Astrocyte (in vitro differentiated cells and primary cell): ENCODE results near the gene ANKRD11. TPM values are rescaled to one million over a fixed set of nuclear protein-coding genes. Genes with fewer than 3 reads are reported as not detected.

ENCODE experiments used
- DNase-seq: peaks from one replicate; pipeline ENCODE4 v3.0.0-alpha.2; 2010; ENCODE audit warnings: low read depth
- FAIRE-seq: peaks from 2 replicates; lab custom pipeline; 2011; peaks lifted over from hg19 to GRCh38; lab: Jason Lieb, UNC
- H2AFZ ChIP-seq: 2 replicates; pipeline ENCODE4 v1.6.0; 2012; ENCODE audit warnings: low read depth, low read length, inconsistent platforms
- H3K27ac ChIP-seq: 2 replicates; pipeline ENCODE4 v1.5.1; 2011; ENCODE audit warnings: low read depth, low read length, inconsistent platforms
- H3K27me3 ChIP-seq: 2 replicates; pipeline ENCODE4 v1.6.0; 2011; ENCODE audit warnings: low read length, inconsistent platforms; ENCODE audit not compliant: insufficient read depth
- H3K36me3 ChIP-seq: 2 replicates; pipeline ENCODE4 v1.5.1; 2011; ENCODE audit warnings: low read length, inconsistent platforms; ENCODE audit not compliant: insufficient read depth
- H3K4me1 ChIP-seq: 2 replicates; pipeline ENCODE4 v1.5.1; 2011; ENCODE audit warnings: low read length, inconsistent platforms; ENCODE audit not compliant: insufficient read depth
- H3K4me2 ChIP-seq: 2 replicates; pipeline ENCODE4 v1.6.0; 2012; ENCODE audit warnings: low read length, inconsistent platforms
- H3K4me3 ChIP-seq: 2 replicates; pipeline ENCODE4 v1.5.1; 2011; ENCODE audit warnings: low read depth, mild to moderate bottlenecking, low read length, inconsistent platforms; ENCODE audit not compliant: insufficient read depth
- H3K79me2 ChIP-seq: 2 replicates; pipeline ENCODE4 v1.6.0; 2012; ENCODE audit warnings: mild to moderate bottlenecking, low read length, inconsistent platforms; ENCODE audit not compliant: insufficient read depth
- H3K9ac ChIP-seq: 2 replicates; pipeline ENCODE4 v1.6.0; 2012; ENCODE audit warnings: mild to moderate bottlenecking, low read length, inconsistent platforms
- H3K9me3 ChIP-seq: 2 replicates; pipeline ENCODE4 v1.5.1; 2012; ENCODE audit warnings: low read depth, mild to moderate bottlenecking, low read length, inconsistent platforms; ENCODE audit not compliant: insufficient read depth
- H4K20me1 ChIP-seq: 2 replicates; pipeline ENCODE4 v1.6.0; 2012; ENCODE audit warnings: low read length, inconsistent platforms; ENCODE audit not compliant: insufficient read depth
- H3K27ac Mint-ChIP-seq: one replicate; pipeline ENCODE4 v1.8.0; 2021; ENCODE audit warnings: mild to moderate bottlenecking, mixed read lengths; ENCODE audit not compliant: unreplicated experiment
- H3K27me3 Mint-ChIP-seq: one replicate; pipeline ENCODE4 v1.8.0; 2021; ENCODE audit warnings: low read depth, mixed read lengths; ENCODE audit not compliant: unreplicated experiment
- H3K36me3 Mint-ChIP-seq: one replicate; pipeline ENCODE4 v1.8.0; 2021; ENCODE audit warnings: low read depth, mixed read lengths; ENCODE audit not compliant: unreplicated experiment
- H3K4me1 Mint-ChIP-seq: one replicate; pipeline ENCODE4 v1.8.0; 2021; ENCODE audit warnings: low read depth, mixed read lengths; ENCODE audit not compliant: unreplicated experiment
- H3K4me3 Mint-ChIP-seq: one replicate; pipeline ENCODE4 v1.8.0; 2021; ENCODE audit warnings: mild to moderate bottlenecking, moderate library complexity, mixed read lengths; ENCODE audit not compliant: unreplicated experiment
- H3K9me3 Mint-ChIP-seq: one replicate; pipeline ENCODE4 v1.8.0; 2021; ENCODE audit warnings: mild to moderate bottlenecking, mixed read lengths; ENCODE audit not compliant: unreplicated experiment
- EZH2 ChIP-seq: IDR thresholded peaks from 2 replicates; pipeline ENCODE4 v1.6.1; 2012; ENCODE audit warnings: mild to moderate bottlenecking, low read length, inconsistent platforms; ENCODE audit not compliant: insufficient read depth
- total RNA-seq: library from RNA; stranded (reverse); gene quantifications from 2 replicates; pipeline ENCODE4 v1.2.1, GENCODE V29; 2021
- TF ChIP-seq, protein P1 (sequence below): IDR thresholded peaks from 2 replicates; pipeline ENCODE4 v1.5.1; 2011; ENCODE audit warnings: low read depth, mild to moderate bottlenecking, inconsistent platforms, low read length, moderate library complexity; ENCODE audit not compliant: insufficient read depth

The ANKRD11 gene
- total RNA-seq, 1 donor from 2014 or later, result 213 TPM

DNA sequence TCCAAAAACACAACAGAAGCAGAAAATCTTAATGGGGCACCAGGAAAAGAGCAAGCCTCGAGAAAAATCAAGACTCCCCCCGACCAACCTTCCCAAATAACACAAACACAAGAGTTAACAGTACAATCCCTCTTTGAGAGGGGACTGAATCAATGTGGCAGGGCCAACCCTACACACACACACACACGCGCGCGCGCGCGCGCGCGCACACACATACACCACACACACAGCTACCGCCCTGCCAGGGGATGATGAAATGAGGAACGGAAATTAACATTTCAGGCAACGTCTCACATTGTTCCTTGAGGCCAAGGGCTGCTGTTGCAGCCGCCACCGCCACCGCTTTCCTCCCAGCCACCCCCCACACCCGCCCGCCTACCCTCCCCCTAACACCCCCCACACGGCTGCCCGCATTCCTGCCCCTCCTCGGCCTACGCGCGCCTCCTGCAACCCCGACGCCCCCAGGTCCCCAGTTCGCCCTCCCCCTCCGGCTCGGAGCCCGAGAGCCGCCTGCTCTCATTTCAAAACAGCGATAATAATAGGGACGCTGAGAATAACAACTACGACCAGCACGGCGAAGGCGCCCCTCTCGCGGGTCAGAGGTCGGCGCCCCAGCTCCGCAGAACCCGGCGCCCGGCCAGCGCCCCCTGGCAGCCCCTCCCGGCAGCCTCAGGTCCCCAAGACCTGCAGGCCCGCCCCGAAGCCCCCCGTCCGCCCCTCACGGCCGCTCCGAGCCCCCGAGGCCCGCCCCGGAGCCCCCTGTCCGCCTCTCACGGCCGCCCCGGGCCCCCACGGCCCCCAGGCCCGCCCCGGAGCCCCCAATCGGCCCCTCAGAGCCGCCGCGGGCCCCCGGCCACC is 1.1 kb downstream of the ANKRD11 start:
- peak overlapping the region; percentile 92 for H3K4me3 Mint-ChIP-seq
- no peaks in the 10 kb centered on the region for H3K9me3 Mint-ChIP-seq
- Histone ChIP-seq H3K4me1 (peaks cover 38% of the 10 kb centered on the region), H3K79me2 (peaks cover 74% of the 10 kb centered on the region), H3K27ac (peak overlapping the region; percentile 71), H3K27me3 (no peaks in the 10 kb centered on the region), H3K9ac (peak overlapping the region; percentile 86), H4K20me1 (peaks cover 62% of the 10 kb centered on the region), H2AFZ (no peak overlapping the region), H3K4me3 (peak overlapping the region; percentile 79), H3K9me3 (no peaks in the 10 kb centered on the region), H3K4me2 (peak overlapping the region; percentile 96), H3K36me3 (no peaks in the 10 kb centered on the region)
- H3K27ac Mint-ChIP-seq, result peak overlapping the region; percentile 88
- peaks cover 8% of the 10 kb centered on the region for H3K36me3 Mint-ChIP-seq
- TF ChIP-seq EZH2, result no peak
- TF ChIP-seq, protein P1, sequence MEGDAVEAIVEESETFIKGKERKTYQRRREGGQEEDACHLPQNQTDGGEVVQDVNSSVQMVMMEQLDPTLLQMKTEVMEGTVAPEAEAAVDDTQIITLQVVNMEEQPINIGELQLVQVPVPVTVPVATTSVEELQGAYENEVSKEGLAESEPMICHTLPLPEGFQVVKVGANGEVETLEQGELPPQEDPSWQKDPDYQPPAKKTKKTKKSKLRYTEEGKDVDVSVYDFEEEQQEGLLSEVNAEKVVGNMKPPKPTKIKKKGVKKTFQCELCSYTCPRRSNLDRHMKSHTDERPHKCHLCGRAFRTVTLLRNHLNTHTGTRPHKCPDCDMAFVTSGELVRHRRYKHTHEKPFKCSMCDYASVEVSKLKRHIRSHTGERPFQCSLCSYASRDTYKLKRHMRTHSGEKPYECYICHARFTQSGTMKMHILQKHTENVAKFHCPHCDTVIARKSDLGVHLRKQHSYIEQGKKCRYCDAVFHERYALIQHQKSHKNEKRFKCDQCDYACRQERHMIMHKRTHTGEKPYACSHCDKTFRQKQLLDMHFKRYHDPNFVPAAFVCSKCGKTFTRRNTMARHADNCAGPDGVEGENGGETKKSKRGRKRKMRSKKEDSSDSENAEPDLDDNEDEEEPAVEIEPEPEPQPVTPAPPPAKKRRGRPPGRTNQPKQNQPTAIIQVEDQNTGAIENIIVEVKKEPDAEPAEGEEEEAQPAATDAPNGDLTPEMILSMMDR, result peak; percentile 4
- DNase-seq (peak; percentile 92), FAIRE-seq (no peak)
- H3K4me1 Mint-ChIP-seq, result peaks cover 40% of the 10 kb centered on the region
- no peaks in the 10 kb centered on the region for H3K27me3 Mint-ChIP-seq

DNA sequence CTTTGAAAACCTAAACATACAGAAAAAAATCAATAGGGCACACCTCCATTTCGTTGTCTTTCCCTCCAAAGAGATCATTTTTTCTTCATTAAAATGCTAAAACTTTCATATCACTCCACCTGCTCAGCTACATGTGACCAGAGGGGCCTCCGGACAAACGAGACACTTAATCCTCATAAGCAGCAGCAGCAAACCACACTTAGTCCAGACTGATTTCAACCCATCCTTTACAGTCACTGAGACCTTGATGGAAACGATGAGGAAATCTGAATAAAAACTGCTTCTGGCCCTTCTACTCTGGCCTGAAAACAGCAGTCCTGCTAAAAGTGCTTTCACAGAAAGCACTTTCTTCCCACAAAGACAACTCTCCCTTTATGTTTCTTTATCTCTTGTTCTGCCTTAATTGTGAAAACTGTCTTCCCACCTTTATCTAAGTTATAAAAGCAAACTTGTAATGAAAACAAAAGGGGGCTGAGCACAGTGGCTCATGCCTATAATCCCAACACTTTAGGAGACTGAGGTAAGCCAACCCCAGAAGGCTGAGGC is 4.6 kb downstream of the ANKRD11 start:
- Mint-ChIP-seq H3K27ac (peak overlapping the region; percentile 64), H3K27me3 (no peaks in the 10 kb centered on the region), H3K9me3 (no peaks in the 10 kb centered on the region), H3K4me1 (peaks cover 61% of the 10 kb centered on the region), H3K36me3 (peaks cover 18% of the 10 kb centered on the region), H3K4me3 (peak overlapping the region; percentile 77)
- Histone ChIP-seq H3K4me1 (peaks cover 33% of the 10 kb centered on the region), H3K4me2 (peak overlapping the region; percentile 33), H3K4me3 (no peak overlapping the region), H3K79me2 (peaks cover 87% of the 10 kb centered on the region), H3K9me3 (no peaks in the 10 kb centered on the region), H3K27me3 (no peaks in the 10 kb centered on the region), H3K27ac (no peak overlapping the region), H2AFZ (no peak overlapping the region), H3K36me3 (no peaks in the 10 kb centered on the region), H4K20me1 (peaks cover 83% of the 10 kb centered on the region), H3K9ac (peak overlapping the region; percentile 14)
- DNase-seq (no peak), FAIRE-seq (no peak)
- TF ChIP-seq, protein P1, result no peak
- TF ChIP-seq EZH2, result no peak
